K562 (cell line): ENCODE data around the gene ZNF544. TPM values are rescaled to one million over a fixed set of nuclear protein-coding genes. Genes with fewer than 3 reads are reported as not detected.

Source experiments
- CBFA2T3 ChIP-seq: fragments of 450-650 bp; IDR thresholded peaks from 2 replicates; pipeline ENCODE4 v1.6.1; 2017
- CTBP1 ChIP-seq: fragments of 450-650 bp; IDR thresholded peaks from 2 replicates; pipeline ENCODE4 v1.6.1; 2016; ENCODE audit warnings: borderline replicate concordance
- E2F3 ChIP-seq: fragments of 250-450 bp; sonication (Bioruptor Pico); IDR thresholded peaks from 2 replicates; pipeline ENCODE4 v1.4.0; 2020; ENCODE audit warnings: mild to moderate bottlenecking
- GTF2E2 ChIP-seq: fragments of 200-800 bp; sonication (Bioruptor generic); IDR thresholded peaks from 2 replicates; pipeline ENCODE4 v1.6.1; 2016; ENCODE audit warnings: missing genetic modification characterization, missing compliant biosample characterization
- L3MBTL2 ChIP-seq: fragments of 450-650 bp; IDR thresholded peaks from 2 replicates; pipeline ENCODE4 v1.6.1; 2016; ENCODE audit warnings: mild to moderate bottlenecking, moderate library complexity
- MCM3 ChIP-seq: fragments of 450-650 bp; IDR thresholded peaks from 2 replicates; pipeline ENCODE4 v1.6.1; 2016
- NR3C1 ChIP-seq: sonication (generic); formaldehyde crosslinking; IDR thresholded peaks from 2 replicates; pipeline ENCODE4 v1.8.1; 2022; ENCODE audit warnings: missing genetic modification reagents
- RBBP5 ChIP-seq: fragments of 200-600 bp; sonication (generic); IDR thresholded peaks from 2 replicates; pipeline ENCODE4 v1.6.1; 2012; ENCODE audit warnings: borderline replicate concordance, mild to moderate bottlenecking, low read length, control low read depth, inconsistent platforms; ENCODE audit not compliant: insufficient read depth, poor library complexity, severe bottlenecking
- SIN3A ChIP-seq, 2 experiments: fragments of 150-350 bp in 1 of 2; IDR thresholded peaks; 2 replicates each; pipeline ENCODE4 v1.6.1; 2011 to 2016; ENCODE audit warnings: borderline replicate concordance in 2 of 2, low read depth in 2 of 2, low read length in 2 of 2, mild to moderate bottlenecking in 2 of 2, moderate library complexity in 2 of 2; ENCODE audit not compliant: control insufficient read depth in 1 of 2
- SMARCB1 ChIP-seq: IDR thresholded peaks from 2 replicates; pipeline ENCODE4 v1.6.1; 2011; ENCODE audit warnings: improper control_type of control experiment, low read depth; ENCODE audit not compliant: insufficient read length
- SUPT5H ChIP-seq: fragments of 450-650 bp; IDR thresholded peaks from 2 replicates; pipeline ENCODE4 v1.6.1; 2016
- TEAD4 ChIP-seq, 2 experiments: sonication (generic) in 1 of 2; formaldehyde crosslinking in 1 of 2; IDR thresholded peaks; 2 replicates each; pipeline versions ENCODE4 v1.6.1 to v1.8.0; 2012 to 2022; ENCODE audit warnings: borderline replicate concordance in 1 of 2, inconsistent platforms in 1 of 2, low read length in 1 of 2, mild to moderate bottlenecking in 1 of 2, missing genetic modification reagents in 1 of 2
- ZKSCAN8 ChIP-seq: fragments of 200-800 bp; sonication (Bioruptor generic); IDR thresholded peaks from 2 replicates; pipeline ENCODE4 v1.6.1; 2016; ENCODE audit warnings: missing genetic modification characterization, missing compliant biosample characterization
- ZNF318 ChIP-seq, 2 experiments: fragments of 450-650 bp; IDR thresholded peaks; 2 replicates each; pipeline ENCODE4 v1.6.1; 2016; ENCODE audit warnings: mild to moderate bottlenecking in 2 of 2, borderline replicate concordance in 1 of 2, low read depth in 1 of 2, moderate library complexity in 1 of 2
- ZNF717 ChIP-seq: fragments of 250-450 bp; sonication (Bioruptor Pico); IDR thresholded peaks from 2 replicates; pipeline ENCODE4 v1.5.0; 2021
- ZNF778 ChIP-seq: fragments of 450-650 bp; formaldehyde crosslinking; IDR thresholded peaks from 2 replicates; pipeline ENCODE4 v1.4.0; 2020; ENCODE audit warnings: mild to moderate bottlenecking, moderate library complexity
- polyA plus RNA-seq, 8 experiments: library from polyadenylated mRNA; depleted of rRNA in 4 of 8; stranded (reverse) in 5 of 8; unstranded in 3 of 8; fragments of >200 nt; fragmentation: Nextera tagmentation in 2 of 8; fragmentation: Illumina TruSeq in 1 of 8; extraction: Ambion mirVana in 2 of 8; extraction: Trizol in 1 of 8; gene quantifications; 2 replicates each; pipeline versions ENCODE4 v1.2.1 to v1.2.3, GENCODE V29; 2011 to 2014; ENCODE audit warnings: inconsistent platforms in 1 of 8, missing spikeins in 1 of 8
- total RNA-seq, 7 experiments: library from RNA; depleted of rRNA in 6 of 7; stranded (reverse); fragments of >200 nt in 6 of 7; fragmentation: Illumina TruSeq in 2 of 7; extraction: Trizol in 2 of 7; gene quantifications; 2 replicates each; pipeline versions ENCODE4 v1.2.1 to v1.2.3, GENCODE V29; 2011 to 2021; ENCODE audit warnings: low replicate concordance in 1 of 7
- TF ChIP-seq, protein P1 (sequence below), 2 experiments: fragments of 450-650 bp; IDR thresholded peaks; 2 replicates each; pipeline ENCODE4 v1.6.1; 2016

The ZNF544 gene
- total and polyA plus RNA-seq, 9 of the 15 experiments (the other 6 are each of a cell fraction or from before 2014, with no cell fraction given): 23.6 to 59.0 (median 41.4) TPM

DNA sequence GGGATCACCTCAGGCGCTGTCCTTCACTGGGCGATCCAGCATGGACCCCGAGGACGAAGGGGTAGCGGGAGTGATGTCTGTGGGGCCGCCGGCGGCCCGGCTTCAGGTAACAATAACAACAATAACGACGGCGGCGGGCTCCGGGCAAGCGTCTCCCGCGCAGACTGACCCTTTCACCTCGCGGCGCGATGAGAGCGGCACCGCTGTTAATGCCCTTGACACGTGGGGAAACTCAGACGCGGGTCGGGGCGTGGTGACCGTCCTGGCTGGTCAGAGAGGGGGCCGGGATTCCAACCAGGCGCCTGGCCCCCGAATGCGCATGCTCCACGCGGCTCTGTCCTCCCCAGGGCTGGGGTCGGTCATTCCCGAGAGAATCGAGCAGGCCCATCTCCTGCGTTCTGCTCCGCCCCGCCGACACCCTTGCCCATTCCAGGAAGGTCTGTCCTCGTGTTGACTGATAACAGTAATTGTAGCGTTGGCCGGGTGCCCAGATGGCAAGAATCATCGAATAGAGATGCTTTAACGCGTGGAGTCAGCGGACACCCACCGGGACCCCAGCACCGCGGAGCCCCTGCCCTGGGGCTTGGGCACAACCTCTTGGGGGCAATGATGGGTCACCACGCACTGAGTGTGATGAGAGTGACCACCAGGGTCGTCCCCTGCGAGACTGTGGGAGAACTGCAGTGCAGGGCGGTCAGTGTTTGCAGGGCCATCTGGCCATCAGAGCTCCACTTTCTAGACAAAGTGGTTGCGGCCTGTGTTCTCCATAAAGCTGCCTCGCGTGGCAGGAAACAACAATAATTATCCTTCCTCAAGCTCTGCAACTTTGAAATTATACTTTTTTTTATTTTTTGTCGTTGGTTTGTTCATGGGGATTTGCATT, 50.6 kb downstream of the ZNF544 start (continued):
- TF ChIP-seq, protein P1, sequence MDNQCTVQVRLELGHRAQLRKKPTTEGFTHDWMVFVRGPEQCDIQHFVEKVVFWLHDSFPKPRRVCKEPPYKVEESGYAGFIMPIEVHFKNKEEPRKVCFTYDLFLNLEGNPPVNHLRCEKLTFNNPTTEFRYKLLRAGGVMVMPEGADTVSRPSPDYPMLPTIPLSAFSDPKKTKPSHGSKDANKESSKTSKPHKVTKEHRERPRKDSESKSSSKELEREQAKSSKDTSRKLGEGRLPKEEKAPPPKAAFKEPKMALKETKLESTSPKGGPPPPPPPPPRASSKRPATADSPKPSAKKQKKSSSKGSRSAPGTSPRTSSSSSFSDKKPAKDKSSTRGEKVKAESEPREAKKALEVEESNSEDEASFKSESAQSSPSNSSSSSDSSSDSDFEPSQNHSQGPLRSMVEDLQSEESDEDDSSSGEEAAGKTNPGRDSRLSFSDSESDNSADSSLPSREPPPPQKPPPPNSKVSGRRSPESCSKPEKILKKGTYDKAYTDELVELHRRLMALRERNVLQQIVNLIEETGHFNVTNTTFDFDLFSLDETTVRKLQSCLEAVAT (IDR thresholded peaks at IDR 0.05): peak in 1 of 2 experiments; percentile 87; a peak in 2 of 4 replicates
- no peak for TF ChIP-seq NR3C1 (CRISPR knock-in tag)
- peak; percentile 88 for TF ChIP-seq L3MBTL2
- TF ChIP-seq SMARCB1: no peak
- peak; percentile 34; the same call in 1 of the 2 replicates for TF ChIP-seq E2F3 (CRISPR knock-in tag)
- TF ChIP-seq CBFA2T3: peak; percentile 39
- peak; percentile 17 for TF ChIP-seq SUPT5H
- peak; percentile 45; the same call in 1 of the 2 replicates for TF ChIP-seq GTF2E2 (tag)
- no peak for TF ChIP-seq MCM3
- peak; percentile 21; the same call in 1 of the 2 replicates for TF ChIP-seq CTBP1
- peak; percentile 65 for TF ChIP-seq RBBP5
- TF ChIP-seq ZKSCAN8: no peak
- no peak for TF ChIP-seq ZNF318 (IDR thresholded peaks at IDR 0.05; ENCODE audit: borderline replicate concordance in 1 of 2, low read depth in 1 of 2)
- TF ChIP-seq TEAD4 (IDR thresholded peaks at IDR 0.05; ENCODE audit: low read length): peak; percentile 36
- no peak for TF ChIP-seq TEAD4 (CRISPR knock-in tag; IDR thresholded peaks at IDR 0.05; ENCODE audit: borderline replicate concordance)
- peak in 1 of 2 experiments; percentile 45; a peak in 2 of 4 replicates for TF ChIP-seq SIN3A (IDR thresholded peaks at IDR 0.05; ENCODE audit: borderline replicate concordance in 2 of 2, control insufficient read depth in 1 of 2, low read depth in 2 of 2, low read length in 2 of 2)
- no peak for TF ChIP-seq ZNF717
- TF ChIP-seq ZNF778 (CRISPR knock-in tag): no peak
